ENCODE data around the gene GJB1.
"Not testable (repeated sequence)": the region's sequence is repeated elsewhere in the genome, so short reads cannot be mapped to it uniquely, and the experiment has no call there.

Gene GJB1

DNA sequence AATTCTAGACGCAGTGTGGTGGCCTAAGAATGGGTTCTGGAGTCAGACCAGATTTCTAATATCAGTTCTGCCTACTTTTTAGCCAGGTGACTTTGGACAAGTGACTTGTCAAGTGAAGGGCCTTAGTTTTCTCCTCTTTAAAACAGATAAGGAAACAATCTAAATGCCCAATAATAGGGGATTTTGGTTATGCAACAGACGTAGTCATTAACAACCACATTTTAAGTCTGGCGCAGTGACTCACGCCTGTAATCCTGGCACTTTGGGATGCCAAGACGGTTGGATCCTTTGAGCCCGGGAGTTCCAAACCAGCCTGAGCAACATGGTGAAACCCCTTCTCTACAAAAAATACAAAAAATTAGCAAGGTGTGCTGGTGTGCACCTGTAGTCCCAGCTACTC, 33.0 kb downstream of the GJB1 start:
- DNase-seq (ENCODE audit: low spot score): no peak

DNA sequence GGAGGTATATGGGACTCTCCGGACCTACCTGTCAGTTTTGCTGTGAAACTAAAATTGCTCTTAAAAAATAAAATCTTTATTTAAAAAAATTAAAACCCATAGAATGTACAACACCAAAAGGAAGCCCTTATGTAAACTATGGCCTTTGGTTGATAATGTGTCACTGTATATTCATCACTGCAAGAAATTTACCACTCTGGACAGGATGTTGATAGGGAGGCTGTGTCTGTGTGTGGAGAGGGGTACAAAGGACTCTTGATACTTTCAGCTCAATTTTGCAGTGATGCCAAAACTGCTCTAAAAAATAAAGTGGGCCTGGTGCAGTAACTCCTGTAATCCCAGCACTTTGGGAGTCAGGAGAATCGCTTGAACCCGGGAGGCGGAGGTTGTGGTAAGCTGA, 33.8 kb downstream of the GJB1 start:
- DNase-seq (ENCODE audit: low spot score): no peak

DNA sequence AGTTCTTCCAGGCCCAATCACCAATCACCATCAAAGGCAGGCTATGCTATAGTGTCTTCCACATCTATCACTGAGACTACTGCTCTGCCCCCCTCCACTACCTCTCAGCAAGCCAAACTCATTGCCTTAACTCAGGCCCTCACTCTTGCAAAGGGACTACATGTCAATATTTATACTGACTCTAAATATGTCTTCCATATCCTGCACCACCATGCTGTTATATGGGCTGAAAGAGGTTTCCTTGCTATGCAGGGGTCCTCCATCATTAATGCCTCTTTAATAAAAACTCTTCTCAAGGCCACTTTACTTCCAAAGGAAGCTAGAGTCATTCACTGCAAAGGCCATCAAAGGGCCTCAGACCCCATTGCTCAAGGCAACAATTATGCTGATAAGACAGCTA, 45.6 kb downstream of the GJB1 start:
- DNase-seq (ENCODE audit: low spot score): not testable (repeated sequence)

DNA sequence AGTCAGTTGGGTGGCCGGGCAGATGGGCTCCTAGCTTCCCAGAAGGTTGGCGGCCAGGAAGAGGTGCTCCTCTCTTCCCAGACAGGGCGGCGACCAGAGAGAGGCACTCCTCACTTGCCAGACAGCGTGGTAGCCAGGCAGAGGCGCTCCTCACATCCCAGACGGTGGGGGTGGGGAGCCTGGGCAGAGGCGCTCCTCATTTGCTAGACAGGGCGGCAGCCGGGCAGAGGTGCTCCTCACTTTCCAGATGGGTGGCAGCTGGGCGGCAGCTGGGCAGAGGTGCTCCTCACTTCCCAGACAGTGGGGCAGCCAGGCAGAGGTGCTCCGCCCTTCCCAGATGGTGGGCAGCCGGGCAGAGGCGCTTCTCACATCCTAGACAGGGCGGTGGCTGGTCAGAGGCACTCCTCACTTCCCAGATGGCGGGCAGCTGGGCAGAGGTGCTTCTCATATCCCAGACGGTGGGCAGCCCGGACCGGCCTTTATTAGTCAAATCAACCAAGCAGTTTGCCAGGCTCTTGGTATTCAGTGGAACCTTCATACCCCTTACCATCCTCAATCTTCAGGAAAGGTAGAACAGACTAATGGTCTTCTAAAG, 46.9 kb downstream of the GJB1 start:
- DNase-seq (ENCODE audit: low spot score): no peak

DNA sequence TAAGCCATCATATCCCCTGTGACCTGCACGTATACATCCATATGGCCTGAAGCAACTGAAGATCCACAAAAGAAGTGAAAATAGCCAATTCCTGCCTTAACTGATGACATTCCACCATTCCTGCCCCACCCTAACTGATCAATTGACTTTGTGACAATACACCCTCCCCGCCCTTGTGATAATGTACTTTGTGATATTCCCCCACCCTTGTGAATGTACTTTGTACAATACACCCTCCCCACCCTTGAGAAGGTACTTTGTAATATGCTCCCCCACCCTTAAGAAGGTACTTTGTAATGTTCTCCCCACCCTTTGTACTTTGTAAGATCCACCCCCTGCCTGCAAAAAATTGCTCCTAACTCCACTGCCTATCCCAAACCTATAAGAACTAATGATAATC, 49.3 kb downstream of the GJB1 start:
- DNase-seq (ENCODE audit: low spot score): not testable (repeated sequence)
